GM19455 (cell line): ENCODE data around the gene MX2.

Source experiments
- ATAC-seq: cut with Tn5 transposase; IDR thresholded peaks from one replicate; pipeline ENCODE4 v1.9.1; 2021; ENCODE audit not compliant: unreplicated experiment

MX2 gene

DNA sequence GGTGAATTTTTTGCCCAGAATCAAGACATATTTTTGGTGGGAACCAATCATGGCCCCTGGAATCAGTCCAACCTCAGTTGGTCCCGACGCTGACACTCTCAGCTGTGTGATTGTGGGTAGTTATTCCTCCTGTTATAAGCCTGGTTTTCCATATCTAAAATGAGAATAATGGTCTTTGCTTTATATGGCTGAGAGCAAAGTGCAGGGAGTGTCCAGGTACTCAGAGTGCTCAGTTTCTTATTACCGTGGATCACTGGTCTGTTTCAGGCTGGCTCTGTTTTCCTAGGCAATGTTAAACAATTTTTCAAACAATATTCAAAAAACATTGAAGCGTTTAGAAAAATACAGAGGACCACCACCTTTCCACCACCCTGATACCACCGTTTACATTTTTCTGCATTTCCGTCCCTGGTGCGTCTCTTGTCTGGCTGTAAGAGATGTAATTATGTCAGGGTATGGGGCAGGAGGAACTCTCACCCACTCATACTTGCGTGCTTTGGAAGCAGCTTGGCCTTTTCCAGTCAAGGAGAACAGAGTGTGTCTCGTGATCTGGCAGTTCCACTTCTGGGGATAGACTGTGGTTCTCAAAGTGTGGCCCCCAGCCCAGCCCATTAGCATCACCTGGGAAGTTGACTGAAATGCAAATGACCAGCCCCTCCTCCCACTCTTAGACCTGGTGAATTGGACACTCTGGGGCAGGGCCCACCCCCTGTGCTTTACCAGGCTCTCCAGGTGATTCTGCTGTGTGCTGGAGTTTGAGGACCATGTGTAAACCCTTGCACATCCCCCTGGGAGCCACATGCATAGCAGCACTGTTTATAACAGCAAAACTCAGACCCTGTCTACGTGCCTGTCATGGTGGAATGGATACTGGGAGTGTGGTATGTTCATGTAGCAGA lies 71.0 kb downstream of the MX2 start:
- no peak for ATAC-seq

- no peak for ATAC-seq
These were observed 71.7 kb downstream of the MX2 start for GRCh38 chr21:41433566-41433965.

DNA sequence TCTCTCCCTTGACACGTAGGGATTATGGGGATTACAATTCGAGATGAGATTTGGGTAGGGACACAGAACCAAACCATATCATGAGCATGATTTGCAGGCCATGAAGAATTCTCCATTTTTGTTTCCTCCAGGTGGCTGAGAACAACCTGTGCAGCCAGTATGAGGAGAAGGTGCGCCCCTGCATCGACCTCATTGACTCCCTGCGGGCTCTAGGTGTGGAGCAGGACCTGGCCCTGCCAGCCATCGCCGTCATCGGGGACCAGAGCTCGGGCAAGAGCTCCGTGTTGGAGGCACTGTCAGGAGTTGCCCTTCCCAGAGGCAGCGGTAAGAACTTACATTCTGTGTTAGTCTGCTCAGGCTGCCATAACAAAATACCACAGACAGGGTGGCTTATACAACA lies 73.9 kb downstream of the MX2 start:
- ATAC-seq, result no peak

- ATAC-seq, result no peak
These were observed 75.9 kb downstream of the MX2 start for GRCh38 chr21:41437729-41438128.

DNA sequence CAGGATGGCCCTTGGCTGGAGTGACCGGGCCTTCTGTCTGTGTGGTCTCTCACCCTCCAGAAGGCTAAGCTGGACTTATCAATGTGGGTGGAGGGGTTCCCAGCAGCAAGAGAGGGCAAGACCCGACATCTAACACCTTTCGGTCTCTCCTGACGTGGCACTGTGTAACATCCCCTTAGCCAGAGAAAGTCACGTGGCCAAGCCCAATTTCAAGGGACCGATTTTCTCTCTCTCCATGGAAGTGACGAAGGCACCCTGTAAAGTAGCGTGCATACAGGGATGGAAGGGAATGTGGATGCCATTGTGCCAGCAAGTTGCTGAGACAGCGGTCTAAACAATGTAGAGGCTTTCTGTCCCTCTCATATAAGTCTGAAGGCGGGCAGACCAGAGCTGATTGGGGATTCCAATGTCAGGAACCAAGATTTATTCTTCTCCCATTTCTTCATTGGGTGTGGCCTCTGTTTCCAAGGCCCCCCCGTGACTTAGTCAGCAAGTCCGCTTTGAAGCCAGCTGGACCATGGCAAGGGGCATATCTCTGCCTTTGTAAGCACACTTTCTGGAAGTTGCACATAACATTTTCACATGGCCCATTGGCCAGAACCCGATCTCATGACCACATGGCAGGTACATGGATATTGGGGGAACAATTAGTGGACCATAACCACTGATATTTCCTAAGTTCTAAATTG lies 76.7 kb downstream of the MX2 start:
- ATAC-seq, result no peak

DNA sequence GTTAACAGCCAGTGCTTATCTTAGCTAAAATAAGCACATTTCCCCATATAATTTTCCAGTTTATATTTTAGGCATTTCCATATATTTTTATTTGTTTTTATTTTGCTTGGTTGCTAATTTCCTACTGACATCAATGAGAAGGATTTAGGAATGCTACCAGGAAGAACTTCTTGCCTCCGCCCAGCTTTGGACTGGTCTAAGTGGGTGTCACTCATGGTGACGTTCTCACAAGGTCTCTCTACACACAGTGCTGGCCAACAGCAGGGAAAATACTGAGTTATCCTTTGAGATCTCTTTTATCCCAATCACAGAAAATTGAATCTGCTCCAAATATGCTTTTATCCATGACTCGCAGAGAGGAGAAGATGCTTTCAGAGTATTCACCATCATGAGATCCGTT lies 77.4 kb downstream of the MX2 start:
- no peak for ATAC-seq

DNA sequence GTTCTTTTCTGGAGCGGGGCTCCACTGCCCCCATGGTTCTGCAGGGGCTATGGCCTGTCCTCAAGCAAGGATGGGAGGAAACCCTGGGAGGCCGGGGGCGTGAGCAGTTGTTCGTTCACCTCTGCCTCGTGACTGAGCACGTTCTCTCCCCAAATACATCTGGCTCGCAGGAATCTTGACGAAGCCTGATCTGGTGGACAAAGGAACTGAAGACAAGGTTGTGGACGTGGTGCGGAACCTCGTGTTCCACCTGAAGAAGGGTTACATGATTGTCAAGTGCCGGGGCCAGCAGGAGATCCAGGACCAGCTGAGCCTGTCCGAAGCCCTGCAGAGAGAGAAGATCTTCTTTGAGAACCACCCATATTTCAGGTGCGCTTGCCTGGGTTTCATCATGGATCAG lies 79.7 kb downstream of the MX2 start:
- no peak for ATAC-seq

DNA sequence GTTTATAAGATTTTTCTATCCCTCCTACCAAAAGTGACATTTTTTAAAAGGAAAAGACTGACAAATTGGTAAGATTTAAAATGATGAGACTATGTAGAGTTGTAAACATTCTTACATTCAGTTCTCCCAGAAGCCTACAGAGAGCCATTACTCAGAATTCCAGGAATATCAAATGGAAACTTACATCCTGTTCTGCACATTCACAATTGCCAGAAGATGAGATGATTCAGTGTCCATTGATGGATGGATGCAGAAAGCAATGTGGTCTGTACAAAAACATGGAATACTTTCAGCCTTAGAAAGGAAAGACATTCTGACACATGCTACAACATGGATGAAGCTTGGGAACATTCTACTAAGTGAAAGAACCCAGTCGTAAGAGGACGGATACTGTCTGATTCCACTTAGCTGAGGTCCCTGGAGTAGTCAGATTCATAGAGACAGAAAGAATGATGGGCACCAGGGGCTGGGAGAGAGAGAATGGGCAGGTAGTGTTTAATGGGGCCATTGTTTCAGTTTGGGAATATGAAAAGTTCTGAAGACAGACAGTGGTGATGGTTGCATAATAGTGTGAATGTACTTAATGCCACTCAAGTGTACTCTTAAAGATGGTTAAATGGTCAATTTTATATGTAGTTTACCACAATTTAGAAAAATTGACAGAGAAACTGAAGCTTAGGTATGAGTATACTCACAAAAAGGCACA lies 80.8 kb downstream of the MX2 start:
- ATAC-seq, result no peak

DNA sequence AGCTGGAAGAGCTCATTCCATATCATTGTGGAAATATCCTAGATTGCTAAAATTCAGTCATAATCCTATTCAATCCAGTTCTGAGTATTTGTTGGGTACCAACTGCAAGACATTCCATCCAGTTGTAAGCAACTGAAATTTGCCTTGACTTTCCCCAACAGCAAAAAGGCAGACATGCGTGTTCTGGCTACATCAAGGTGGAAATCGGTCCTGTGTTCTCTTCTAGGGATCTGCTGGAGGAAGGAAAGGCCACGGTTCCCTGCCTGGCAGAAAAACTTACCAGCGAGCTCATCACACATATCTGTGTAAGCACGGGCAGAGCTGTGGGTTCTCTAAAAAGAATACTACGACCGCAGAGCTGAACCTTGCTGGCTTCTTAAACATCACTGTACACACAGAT lies 81.7 kb downstream of the MX2 start:
- ATAC-seq, result no peak

GRCh38 chr21:41444703-41445464 lies 83.1 kb downstream of the MX2 start:
- ATAC-seq, result no peak

GRCh38 chr21:41445465-41445862 lies 83.6 kb downstream of the MX2 start:
- ATAC-seq, result no peak

DNA sequence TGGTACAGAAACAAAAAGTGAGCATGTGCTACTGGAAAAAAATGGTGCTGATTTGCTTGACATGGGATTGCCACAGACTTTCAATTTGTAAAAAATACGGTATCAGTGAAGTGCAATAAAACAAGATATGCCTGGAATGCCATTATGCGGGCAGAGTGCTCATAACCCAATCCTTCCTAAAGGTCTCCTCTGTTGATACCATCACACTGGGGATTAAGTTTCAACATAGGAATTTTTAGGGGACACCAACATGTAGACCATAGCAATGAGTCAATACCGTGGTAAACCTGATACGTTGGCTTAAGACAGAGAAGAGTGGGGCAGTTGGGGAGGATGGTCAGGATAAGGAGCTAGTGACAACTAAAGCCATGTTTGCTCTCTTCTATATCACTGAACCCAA lies 84.8 kb downstream of the MX2 start:
- no peak for ATAC-seq

- no peak for ATAC-seq
These were observed 85.5 kb downstream of the MX2 start for GRCh38 chr21:41447356-41447755.

- no peak for ATAC-seq
These were observed 87.8 kb downstream of the MX2 start for GRCh38 chr21:41449613-41450012.

- ATAC-seq, result no peak
These were observed 90.2 kb downstream of the MX2 start for GRCh38 chr21:41451753-41452676.

DNA sequence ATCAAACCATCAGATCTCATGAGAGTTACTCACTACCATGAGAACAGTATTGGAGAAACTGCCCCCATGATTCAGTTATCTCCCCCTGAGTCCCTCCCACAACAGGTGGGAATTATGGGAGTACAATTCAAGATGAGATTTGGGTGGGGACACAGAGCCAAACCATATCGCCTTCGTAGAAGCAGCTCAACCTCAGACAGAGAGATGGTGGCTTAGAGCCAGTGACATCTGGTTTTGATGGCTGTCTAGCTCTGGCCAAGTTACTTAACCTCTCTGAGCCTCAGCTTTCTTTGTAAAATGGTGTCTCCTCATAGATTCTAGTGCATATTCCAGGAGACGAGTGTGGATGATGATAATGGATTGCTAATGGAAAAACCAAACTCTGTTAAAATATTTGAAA lies 91.4 kb downstream of the MX2 start:
- ATAC-seq, result no peak

DNA sequence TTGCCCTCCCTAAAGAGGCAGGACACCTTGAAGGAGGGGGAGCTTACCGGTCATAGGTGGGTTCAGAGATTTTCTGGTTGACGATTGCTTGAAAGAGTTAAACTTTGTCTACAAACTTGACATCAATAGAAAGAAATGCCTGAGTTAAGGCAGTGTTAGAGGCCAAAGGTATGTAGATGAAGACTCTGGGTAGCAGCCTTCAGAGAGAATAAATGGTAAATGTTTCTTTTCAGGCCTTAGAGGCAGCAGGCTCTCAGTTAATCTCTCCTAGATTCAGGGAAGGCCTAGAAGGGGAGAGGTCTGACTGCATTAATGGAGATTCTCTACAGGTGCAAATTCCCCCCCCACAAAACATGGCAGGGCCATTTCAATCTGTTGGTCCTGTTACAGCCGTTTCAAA lies 91.9 kb downstream of the MX2 start:
- ATAC-seq, result no peak

DNA sequence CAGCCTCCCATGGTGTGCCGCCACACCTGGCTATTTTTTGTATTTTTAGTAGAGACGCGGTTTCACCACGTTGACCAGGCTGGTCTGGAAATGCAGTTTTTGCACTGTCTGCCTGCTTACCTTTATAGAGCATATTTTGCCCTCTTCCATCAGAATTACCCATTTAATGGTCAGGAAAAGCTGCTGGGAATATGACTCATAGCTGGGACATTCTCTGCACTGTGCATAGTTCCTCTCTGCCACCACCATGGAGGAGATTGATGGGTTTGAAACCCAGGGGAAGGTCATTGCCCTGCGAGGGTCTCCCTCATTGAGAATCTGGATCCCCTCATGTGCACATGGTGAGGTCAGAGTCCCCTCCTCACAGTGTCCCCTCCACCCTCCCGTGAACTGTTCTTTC lies 96.3 kb downstream of the MX2 start:
- ATAC-seq, result no peak

GRCh38 chr21:41458559-41458958 lies 96.7 kb downstream of the MX2 start:
- ATAC-seq, result no peak
